Activated CD4-positive, alpha-beta T cell treated with anti-CD3 and anti-CD28 coated beads, Interleukin-2, amount 50 U/mL, for 16 hours (primary cell): ENCODE data around the gene ADCY5.
A peak's percentile ranks its signal among the peaks of the same experiment; 100 is the strongest.
"Not testable (repeated sequence)": the region's sequence is repeated elsewhere in the genome, so short reads cannot be mapped to it uniquely, and the experiment has no call there.

Source experiments
- DNase-seq: peaks from one replicate; pipeline ENCODE4 v3.0.0-alpha.2; 2020

The ADCY5 gene

DNA sequence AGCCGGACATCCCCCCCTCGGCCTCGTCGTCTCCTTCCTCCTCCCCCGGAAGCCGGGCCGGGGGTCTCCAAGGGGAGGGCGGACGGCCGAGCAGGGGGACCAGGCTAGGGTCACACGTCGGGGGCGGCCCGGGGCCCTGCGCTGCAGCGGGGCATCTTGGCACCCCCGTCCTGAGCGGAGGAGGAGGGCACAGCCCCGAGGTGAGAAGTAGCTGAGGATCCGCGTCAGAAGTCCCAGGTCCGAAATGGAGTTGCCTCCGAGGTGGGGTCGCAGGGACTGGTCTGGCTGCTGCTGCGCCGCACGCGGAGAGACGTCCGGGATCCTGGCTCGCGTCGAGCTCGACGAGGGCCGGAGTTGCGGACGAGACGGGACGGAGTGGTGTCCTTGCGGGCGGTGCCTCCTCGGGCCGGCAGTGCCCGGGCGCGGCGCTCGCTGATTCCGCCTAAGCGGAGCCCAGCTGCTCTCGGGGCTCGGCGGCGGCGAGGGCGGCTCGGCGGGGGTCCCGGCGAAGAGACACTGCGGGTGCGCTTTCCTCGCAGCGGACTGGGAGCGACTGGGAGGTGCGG is at the start of gene ADCY5:
ADCY5 (minus strand) TSS at position 555 of the 566 bp plus-strand sequence; CDS start at position 10, 545 bp downstream.
- DNase-seq: no peak

DNA sequence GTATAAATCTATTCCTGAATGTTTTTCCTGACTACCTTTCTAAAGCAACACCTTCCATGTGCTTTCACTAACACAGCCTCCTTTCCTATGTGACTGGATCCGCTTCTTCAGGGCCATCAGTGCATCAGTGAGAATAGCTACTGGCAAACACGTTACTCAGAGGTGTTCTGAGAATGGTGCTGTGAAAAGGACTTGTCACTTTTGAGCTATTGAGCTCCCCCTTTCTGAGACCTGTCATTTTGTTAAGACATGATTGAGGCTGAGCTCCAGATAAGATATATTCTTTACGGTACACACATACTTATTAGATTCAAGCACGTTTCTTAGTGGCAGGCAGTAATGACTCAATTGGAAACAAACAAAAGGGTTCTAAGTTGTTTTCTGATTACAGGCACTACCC is 45.0 kb upstream of the ADCY5 start:
- DNase-seq: no peak

DNA sequence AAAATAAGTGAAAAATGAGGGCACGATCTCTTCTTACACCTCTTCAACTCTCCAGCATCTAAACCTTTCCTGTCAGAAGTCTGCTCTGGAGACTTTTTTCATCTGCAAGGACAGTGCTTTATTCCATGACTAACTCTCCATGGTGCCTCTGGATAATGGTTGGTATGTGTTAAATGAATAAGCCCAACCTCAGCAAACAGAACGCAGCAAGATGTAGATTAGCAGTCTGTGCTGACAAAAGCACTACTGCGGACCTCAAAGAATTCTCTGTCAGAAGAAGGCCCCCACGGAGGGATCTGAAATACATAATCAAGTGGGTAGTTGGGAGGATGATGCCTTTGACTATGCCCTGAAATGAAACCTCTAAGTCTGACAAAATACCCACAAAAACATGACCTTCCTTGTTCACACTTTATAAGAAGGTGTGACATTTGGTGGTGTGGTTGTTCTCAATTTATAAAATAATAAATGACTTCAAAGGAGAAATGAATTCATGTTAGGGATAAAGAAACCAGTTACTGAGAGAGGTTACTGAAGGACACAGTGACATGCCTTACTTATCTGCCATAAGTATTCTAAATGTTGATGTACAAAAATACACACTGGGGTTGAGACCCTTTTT is 43.2 kb upstream of the ADCY5 start:
- no peak for DNase-seq

GRCh38 chr3:123489400-123490004 is 40.6 kb upstream of the ADCY5 start:
- peak; percentile 36 for DNase-seq

DNA sequence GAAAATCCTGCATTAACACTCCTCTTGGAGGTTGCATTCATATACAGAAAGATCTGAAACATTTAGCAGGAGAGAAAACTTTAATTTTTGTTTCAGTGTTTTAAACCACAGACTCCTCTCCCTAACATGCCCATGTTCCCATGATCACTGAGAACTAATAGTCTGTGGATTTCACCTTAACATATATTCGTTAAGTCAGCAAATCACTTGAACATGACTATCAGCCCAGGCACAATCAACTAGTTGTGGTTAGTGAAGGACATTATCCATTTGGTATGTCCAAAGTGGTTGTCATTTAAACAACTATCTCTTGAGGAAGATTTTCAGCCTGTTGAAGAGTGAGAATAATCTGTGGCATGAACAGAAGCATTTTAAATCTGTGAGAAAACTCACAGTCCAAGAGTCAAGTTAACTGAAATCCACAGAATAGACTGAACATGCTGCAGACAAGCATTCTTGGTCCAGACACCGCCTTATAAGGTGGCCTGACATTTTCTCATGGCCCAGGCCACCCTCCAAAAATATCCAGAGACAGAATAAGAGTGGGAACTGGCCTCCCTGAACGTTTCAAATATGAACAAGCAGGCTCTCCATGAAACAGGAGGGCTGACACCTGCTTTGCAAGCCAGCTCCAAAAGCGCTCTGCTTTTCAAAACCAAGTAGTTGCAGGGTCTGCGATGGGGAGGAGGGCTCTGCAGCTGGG is 39.9 kb upstream of the ADCY5 start:
- DNase-seq: no peak

DNA sequence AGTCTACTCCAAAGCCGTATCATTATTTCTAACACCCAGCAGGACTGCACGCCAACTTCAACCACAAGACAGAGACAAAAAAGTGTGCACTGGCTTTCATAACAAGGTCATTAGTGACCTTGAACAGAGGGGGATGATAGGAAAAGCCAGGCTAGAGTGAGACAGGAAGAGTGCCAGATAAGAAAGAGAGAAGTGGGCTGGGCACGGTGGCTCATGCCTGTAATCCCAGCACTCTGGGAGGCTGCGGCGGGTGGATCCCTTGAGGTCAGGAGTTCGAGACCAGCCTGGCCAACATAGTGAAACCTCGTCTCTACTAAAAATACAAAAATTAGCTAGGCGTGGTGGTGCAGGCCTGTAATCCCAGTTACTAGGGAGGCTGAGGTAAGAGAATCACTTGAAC is 38.2 kb upstream of the ADCY5 start:
- DNase-seq: not testable (repeated sequence)

- DNase-seq: no peak
Measured at GRCh38 chr3:123486460-123486859, 37.6 kb upstream of the ADCY5 start.

- DNase-seq: no peak
Measured at GRCh38 chr3:123485551-123485950, 36.7 kb upstream of the ADCY5 start.

- DNase-seq: no peak
Measured at GRCh38 chr3:123483146-123483545, 34.3 kb upstream of the ADCY5 start.

DNA sequence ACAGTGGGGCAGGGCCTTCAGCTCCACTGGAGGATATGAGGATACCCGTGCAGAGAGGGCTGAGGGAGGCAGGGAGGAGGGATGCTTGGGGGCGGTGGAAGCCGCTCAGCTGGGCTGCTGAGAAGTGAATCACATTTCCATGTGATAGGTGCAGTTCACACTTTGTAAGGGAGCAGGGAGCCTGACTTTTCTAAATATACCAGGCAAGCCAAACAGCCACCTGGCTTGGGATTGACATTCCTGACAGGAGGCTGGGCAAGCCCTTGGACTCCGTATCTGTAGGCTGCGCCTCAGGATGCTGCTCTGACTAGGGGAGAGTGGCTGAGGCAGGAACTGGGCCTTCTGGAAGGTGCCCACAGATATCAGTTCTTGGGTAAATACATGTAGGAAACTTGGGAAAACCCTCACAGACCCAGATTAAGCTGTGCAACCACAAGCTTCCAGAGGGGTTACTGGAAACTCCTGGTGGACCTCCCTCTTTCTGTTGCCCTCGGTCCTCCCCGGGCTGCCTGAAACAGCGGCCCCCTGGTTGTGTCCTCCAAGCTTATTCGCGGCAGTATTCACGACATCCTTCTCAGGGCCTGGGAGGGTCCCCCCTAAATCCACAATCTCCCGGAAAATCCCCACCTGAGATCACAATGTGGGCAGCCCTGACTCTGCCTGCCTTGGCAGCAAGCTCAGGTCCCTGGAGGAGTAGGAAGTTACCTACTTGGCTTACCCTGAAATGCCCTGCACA is 33.0 kb upstream of the ADCY5 start:
- DNase-seq: no peak

DNA sequence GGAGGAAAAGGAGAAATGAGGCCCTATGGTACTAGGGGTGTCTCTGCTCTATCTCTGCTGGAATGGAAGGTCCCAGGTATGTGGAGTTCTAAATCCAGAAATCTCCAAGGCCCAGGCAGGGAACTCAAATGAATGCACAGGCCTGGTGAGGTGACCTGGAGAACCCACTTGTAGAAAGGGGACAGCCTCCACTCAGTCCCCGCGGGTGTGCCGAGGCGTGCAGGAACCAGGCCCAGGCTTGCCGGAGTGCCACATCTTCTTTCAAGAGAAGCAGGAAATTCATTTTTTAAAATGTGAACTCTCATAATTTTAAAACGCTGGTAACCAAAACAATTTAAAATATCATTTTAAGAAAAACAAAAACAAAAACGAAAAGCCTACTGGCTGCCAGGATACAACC is 32.2 kb upstream of the ADCY5 start:
- DNase-seq: no peak

DNA sequence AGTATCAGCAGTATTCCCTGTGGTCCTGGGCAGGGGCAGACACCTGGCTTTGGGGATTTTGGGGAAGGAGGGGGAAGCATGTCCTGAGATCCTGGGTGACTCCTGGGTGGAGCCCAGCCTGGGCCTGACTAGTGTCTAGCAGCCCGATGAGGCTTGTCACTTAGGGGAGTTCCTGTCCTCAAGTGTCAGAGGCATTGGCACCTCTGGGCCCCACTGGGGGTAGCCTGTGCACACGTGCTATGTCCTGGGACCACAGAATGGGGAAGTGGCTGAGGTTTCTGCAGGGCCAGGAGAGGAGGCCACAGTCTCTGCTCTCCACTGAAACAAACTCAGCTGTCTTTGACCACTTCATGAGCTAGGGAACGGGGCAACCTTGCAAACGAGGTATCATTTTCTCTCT is 31.5 kb upstream of the ADCY5 start:
- no peak for DNase-seq

GRCh38 chr3:123479891-123480290 is 31.0 kb upstream of the ADCY5 start:
- no peak for DNase-seq

DNA sequence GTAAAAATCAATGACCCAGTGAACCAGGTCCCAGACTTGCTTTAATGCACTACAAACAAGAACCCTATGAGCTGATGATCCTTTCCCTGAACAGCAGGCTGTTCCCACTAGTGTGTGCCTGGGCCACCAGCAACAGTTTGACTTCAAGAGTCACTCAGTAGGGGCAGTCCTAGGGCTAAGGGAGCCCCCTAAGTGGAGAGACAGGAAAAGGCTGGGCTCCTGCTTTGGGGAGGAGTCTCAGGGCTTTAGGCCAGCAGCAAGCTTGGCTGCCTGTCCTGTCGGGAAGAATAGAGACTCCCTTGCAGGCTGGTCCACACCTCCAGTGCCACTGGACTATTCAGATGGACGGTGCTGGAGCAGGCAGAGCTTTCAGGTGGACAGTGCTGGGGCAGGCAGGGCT is 29.4 kb upstream of the ADCY5 start:
- DNase-seq: no peak

GRCh38 chr3:123476967-123477750 is 28.3 kb upstream of the ADCY5 start:
- no peak for DNase-seq

DNA sequence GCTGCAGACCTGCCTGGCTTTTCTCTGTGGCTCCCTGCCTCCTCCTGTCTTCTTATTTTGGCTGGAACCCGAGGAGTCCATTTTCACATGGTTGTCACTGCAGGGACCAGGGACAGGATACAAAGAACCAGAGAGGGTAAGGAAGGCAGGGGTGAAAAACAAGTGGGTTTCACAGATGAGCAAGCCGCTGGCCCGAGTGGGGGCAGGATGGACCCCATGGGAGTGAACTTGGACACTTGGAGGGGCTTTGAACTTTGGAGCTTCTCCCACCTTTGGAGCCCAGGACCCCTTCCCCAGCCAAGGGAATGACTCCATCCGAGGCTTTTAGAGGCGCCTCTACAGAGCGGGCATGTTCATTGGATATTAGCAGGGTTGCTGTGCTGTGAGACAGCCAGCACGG is 26.9 kb upstream of the ADCY5 start:
- DNase-seq: no peak

- no peak for DNase-seq
Measured at GRCh38 chr3:123471106-123471505, 22.2 kb upstream of the ADCY5 start.

DNA sequence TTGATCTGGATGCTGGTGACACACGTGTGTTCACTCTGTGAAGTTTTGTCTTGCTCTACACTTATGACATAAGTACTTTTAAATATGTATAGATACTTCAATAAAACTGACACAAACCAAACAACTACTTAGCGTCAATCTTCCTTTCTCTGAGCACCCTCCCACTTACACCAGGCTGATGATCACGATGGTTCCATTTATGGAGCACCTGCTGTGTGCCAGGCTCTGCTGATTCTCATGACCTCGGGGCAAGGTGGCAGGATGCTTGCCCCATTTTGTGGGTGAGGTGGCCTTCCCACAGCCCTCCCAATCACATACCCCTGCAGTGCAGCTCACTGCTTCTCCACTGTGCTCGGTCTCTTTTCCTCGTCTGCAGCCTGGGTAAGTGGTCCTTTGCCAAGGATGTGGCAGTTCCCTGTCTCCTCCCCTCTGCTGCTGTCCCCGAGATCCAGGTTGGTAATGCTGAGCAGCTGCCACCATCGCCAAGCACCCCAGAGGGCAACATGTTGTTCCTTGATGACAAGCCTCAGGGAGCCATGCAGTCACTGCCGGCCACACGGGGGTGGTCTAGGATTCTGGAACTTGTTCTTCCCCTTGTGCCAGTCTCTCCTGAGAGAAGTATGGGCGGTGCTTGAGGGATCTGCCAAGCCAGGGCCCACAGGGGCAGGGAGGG is 20.6 kb upstream of the ADCY5 start:
- DNase-seq: no peak

- no peak for DNase-seq
Measured at GRCh38 chr3:123467046-123467445, 18.2 kb upstream of the ADCY5 start.

- DNase-seq: no peak
Measured at GRCh38 chr3:123464211-123464610, 15.3 kb upstream of the ADCY5 start.

GRCh38 chr3:123459862-123460261 is 11.0 kb upstream of the ADCY5 start:
- no peak for DNase-seq

GRCh38 chr3:123458255-123458654 is 9.4 kb upstream of the ADCY5 start:
- no peak for DNase-seq
